HepG2 (cell line): ENCODE measurements around the gene GALNT18. TPM values are rescaled to one million over a fixed set of nuclear protein-coding genes. Genes with fewer than 3 reads are reported as not detected.

Experiments
- ATAC-seq: fragments of 200-7000 bp; cut with Tn5 transposase; 3 replicates; pipeline ENCODE4 v1.9.1; 2020; ENCODE audit warnings: mild to moderate bottlenecking, moderate library complexity
- BruUV-seq: library from RNA; stranded (reverse); fragments of 400-500 nt; replicated peaks from 2 replicates; lab custom pipeline; 2021; lab: Mats Ljungman, UMichigan
- CTCF ChIA-PET: fragments of 300-600 bp; formaldehyde crosslinking; extraction: SDS; loops from one replicate; lab custom pipeline; 2021; ENCODE audit warnings: low total read pairs, inconsistent platforms, low intra/inter-chr PET ratio; lab: Yijun Ruan, JAX
- POLR2A ChIA-PET: fragments of 350-600 bp; sonication (Branson Sonifier 250); formaldehyde crosslinking; loops from one replicate; lab custom pipeline; 2020; ENCODE audit warnings: antibody characterized with exemption, inconsistent platforms; lab: Yijun Ruan, JAX
- DNase-seq: peaks from one replicate; pipeline ENCODE4 v3.0.0-alpha.2; 2015; ENCODE audit warnings: low spot score
- FAIRE-seq: peaks from 3 replicates; lab custom pipeline; 2011; peaks lifted over from hg19 to GRCh38; lab: Jason Lieb, UNC
- H2AFZ ChIP-seq: one replicate; pipeline ENCODE4 v1.6.1; 2011; ENCODE audit warnings: low read length, inconsistent platforms
- H3K27ac ChIP-seq: fragments of 300-600 bp; 3 replicates; pipeline ENCODE4 v1.8.0; 2011; ENCODE audit warnings: mixed run types, mild to moderate bottlenecking, mixed read lengths, low read length, inconsistent platforms; ENCODE audit not compliant: insufficient read depth; ENCODE audit errors: extremely low read length
- H3K27me3 ChIP-seq, 2 experiments: fragments of 200-600 bp in 1 of 2; 2 replicates in 1 of 2; 3 replicates in 1 of 2; pipeline versions ENCODE4 v1.6.0 to v1.8.0; 2011; ENCODE audit warnings: low read length in 2 of 2, mild to moderate bottlenecking in 2 of 2, moderate library complexity in 2 of 2, inconsistent platforms in 1 of 2; ENCODE audit not compliant: insufficient read depth in 2 of 2, control insufficient read depth in 1 of 2
- H3K36me3 ChIP-seq, 2 experiments: fragments of 200-600 bp in 1 of 2; replicated peaks in 1 of 2; 2 replicates in 1 of 2; 3 replicates in 1 of 2; pipeline versions ENCODE4 v1.5.1 to v1.8.0; 2011; ENCODE audit warnings: low read length in 2 of 2, inconsistent platforms in 1 of 2; ENCODE audit not compliant: insufficient read depth in 2 of 2, control insufficient read depth in 1 of 2
- H3K4me1 ChIP-seq: 2 replicates; pipeline ENCODE4 v1.5.1; 2012; ENCODE audit warnings: low read length, inconsistent platforms; ENCODE audit not compliant: insufficient read depth
- H3K4me2 ChIP-seq: 2 replicates; pipeline ENCODE4 v1.6.0; 2011; ENCODE audit warnings: low read depth, low read length, inconsistent platforms
- H3K4me3 ChIP-seq, 3 experiments: fragments of 200-600 bp in 1 of 3; sonication (generic), shearing (Covaris generic) in 1 of 3; replicated peaks in 1 of 3; 2 replicates each; pipeline ENCODE4 v1.5.1; 2011 to 2016; ENCODE audit warnings: low read length in 3 of 3, inconsistent platforms in 2 of 3, low read depth in 2 of 3, mild to moderate bottlenecking in 2 of 3, control low read depth in 1 of 3, mixed read lengths in 1 of 3; ENCODE audit not compliant: insufficient read depth in 1 of 3
- H3K79me2 ChIP-seq: one replicate; pipeline ENCODE4 v1.6.1; 2011; ENCODE audit warnings: low read length, inconsistent platforms; ENCODE audit not compliant: insufficient read depth
- H3K9ac ChIP-seq: 2 replicates; pipeline ENCODE4 v1.6.0; 2011; ENCODE audit warnings: mild to moderate bottlenecking, low read depth, low read length, inconsistent platforms; ENCODE audit not compliant: insufficient read depth
- H3K9me3 ChIP-seq: 2 replicates; pipeline ENCODE4 v1.5.1; 2012; ENCODE audit warnings: mild to moderate bottlenecking, low read length
- H4K20me1 ChIP-seq: 2 replicates; pipeline ENCODE4 v1.6.0; 2011; ENCODE audit warnings: inconsistent platforms, mild to moderate bottlenecking, low read length, moderate library complexity; ENCODE audit not compliant: insufficient read depth
- ATRX ChIP-seq: sonication (generic); formaldehyde crosslinking; IDR thresholded peaks from 2 replicates; pipeline ENCODE4 v1.4.0; 2020; ENCODE audit warnings: missing genetic modification reagents, borderline replicate concordance
- CHD2 ChIP-seq: IDR thresholded peaks from 2 replicates; pipeline ENCODE4 v1.6.1; 2011; ENCODE audit warnings: low read depth, low read length, improper control_type of control experiment
- ETV6 ChIP-seq: sonication (generic); formaldehyde crosslinking; conservative IDR thresholded peaks from 2 replicates; pipeline ENCODE4 v1.4.0; 2020; ENCODE audit warnings: missing genetic modification reagents
- KAT7 ChIP-seq: IDR thresholded peaks from 2 replicates; pipeline ENCODE4 v1.6.1; 2018; ENCODE audit warnings: borderline replicate concordance, missing compliant biosample characterization
- KMT2B ChIP-seq: IDR thresholded peaks from 2 replicates; pipeline ENCODE4 v1.6.1; 2016; ENCODE audit warnings: missing genetic modification reagents, missing compliant biosample characterization
- MAX ChIP-seq: IDR thresholded peaks from 2 replicates; pipeline ENCODE4 v1.6.1; 2012; ENCODE audit warnings: inconsistent platforms
- MBD4 ChIP-seq: IDR thresholded peaks from 2 replicates; pipeline ENCODE4 v1.6.1; 2012; ENCODE audit warnings: low read length, inconsistent platforms, borderline replicate concordance
- PLSCR1 ChIP-seq: sonication (generic); formaldehyde crosslinking; IDR thresholded peaks from 2 replicates; pipeline ENCODE4 v1.5.0; 2020; ENCODE audit warnings: missing genetic modification reagents, mild to moderate bottlenecking, borderline replicate concordance
- PREB ChIP-seq: sonication (generic); formaldehyde crosslinking; IDR thresholded peaks from 2 replicates; pipeline ENCODE4 v1.4.0; 2020; ENCODE audit warnings: missing genetic modification reagents
- TBX2 ChIP-seq: sonication (generic); formaldehyde crosslinking; IDR thresholded peaks from 2 replicates; pipeline ENCODE4 v1.5.0; 2020; ENCODE audit warnings: missing genetic modification reagents, mild to moderate bottlenecking, borderline replicate concordance
- USF2 ChIP-seq, 2 experiments: sonication (generic) in 1 of 2; formaldehyde crosslinking in 1 of 2; IDR thresholded peaks; 2 replicates each; pipeline versions ENCODE4 v1.5.1 to v1.6.1; 2011 to 2020; ENCODE audit warnings: borderline replicate concordance in 1 of 2, low read depth in 1 of 2, low read length in 1 of 2, mild to moderate bottlenecking in 1 of 2, missing genetic modification reagents in 1 of 2, moderate library complexity in 1 of 2
- WGBS: methylation state at CpG from one replicate; pipeline ENCODE4 v1.1.6; 2017; ENCODE audit warnings: low lambda C conversion rate; 5-methylcytosine and 5-hydroxymethylcytosine counted together
- in situ Hi-C: cut with HindIII; loops from 2 replicates; pipeline ENCODE4 v1.10.0; 2017; ENCODE audit warnings: low pct_unique_long_range_greater_than_20kb; ENCODE audit not compliant: extremely low pct_ligation_motif_present
- intact Hi-C: fragments of 100-400 bp; cut with micrococcal nuclease; formaldehyde crosslinking; loops from one replicate; pipeline ENCODE4 v1.10.0; 2022; ENCODE audit not compliant: unreplicated experiment
- polyA plus RNA-seq, 8 experiments: library from polyadenylated mRNA; depleted of rRNA in 3 of 8; stranded (reverse) in 7 of 8; unstranded in 1 of 8; fragments of >200 nt; fragmentation: Illumina TruSeq in 4 of 8; extraction: Trizol in 4 of 8; gene quantifications; 2 replicates each; pipeline versions ENCODE4 v1.2.1 to v1.2.3, GENCODE V29; 2011 to 2016; ENCODE audit warnings: low read depth in 4 of 8, missing spikeins in 1 of 8, mixed read lengths in 1 of 8; ENCODE audit not compliant: insufficient read depth in 1 of 8
- total RNA-seq, 5 experiments: library from RNA; depleted of rRNA; stranded (reverse); fragments of >200 nt; fragmentation: Illumina TruSeq; extraction: Trizol; gene quantifications; 2 replicates each; pipeline ENCODE4 v1.2.3, GENCODE V29; 2016; ENCODE audit warnings: low read depth in 1 of 5
- TF ChIP-seq, protein P1 (sequence below): sonication (generic); formaldehyde crosslinking; IDR thresholded peaks from 2 replicates; pipeline ENCODE4 v1.4.0; 2020; ENCODE audit warnings: missing genetic modification reagents, borderline replicate concordance

Gene GALNT18
- total and polyA plus RNA-seq, 2 of the 13 experiments (the other 11 are each of a cell fraction or from before 2014, with no cell fraction given), result 0.11 TPM; not detected in 1

DNA sequence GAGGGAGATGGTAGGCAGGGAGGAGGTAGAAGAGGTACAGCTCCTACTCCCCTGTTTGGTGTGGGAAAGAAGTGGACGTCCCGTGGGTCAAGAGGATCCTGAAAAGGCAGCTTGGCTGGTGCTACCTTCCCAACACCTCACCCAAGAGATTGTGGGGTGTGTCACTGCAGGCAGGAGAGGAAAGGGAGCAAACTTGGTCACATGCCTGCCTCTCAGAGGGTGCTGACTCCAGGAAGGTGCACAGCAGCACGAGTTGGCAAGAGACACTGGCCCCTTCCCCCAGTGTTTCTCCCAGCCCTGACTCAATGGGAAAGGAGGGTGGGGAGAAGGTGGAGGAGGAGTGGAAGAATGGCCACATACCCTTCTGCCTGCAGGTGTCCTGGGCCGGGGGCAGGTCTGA is 368.3 kb downstream of the GALNT18 start:
- WGBS, result 1% methylated on average over 4 of the region's 4 CpGs
- Histone ChIP-seq H4K20me1 (no peaks in the 10 kb centered on the region), H3K36me3 (no peaks in the 10 kb centered on the region), H3K4me1 (no peaks in the 10 kb centered on the region), H3K4me2 (no peak overlapping the region), H3K79me2 (no peaks in the 10 kb centered on the region), H2AFZ (no peak overlapping the region), H3K9me3 (no peaks in the 10 kb centered on the region), H3K27ac (no peak overlapping the region), H3K4me3 (no peak overlapping the region), H3K9ac (no peak overlapping the region), H3K27me3 (peaks cover 0 to 4% of the 10 kb centered on the region in 2 experiments; a peak in 2 of 5 replicates)
- no peak for ATAC-seq
- ChIA-PET POLR2A (no interaction called here), CTCF (no interaction called here)
- intact Hi-C loops (no loop called here), in situ Hi-C loops (no loop called here)
- no peak for FAIRE-seq
- DNase-seq, result no peak
- BruUV-seq, result no TSS peak
- TF ChIP-seq MBD4 (no peak), ATRX (CRISPR knock-in tag) (no peak), MAX (no peak), PLSCR1 (CRISPR knock-in tag) (no peak), USF2 (IDR thresholded peaks at IDR 0.05; ENCODE audit: low read depth, low read length) (no peak), USF2 (CRISPR knock-in tag; IDR thresholded peaks at IDR 0.05; ENCODE audit: borderline replicate concordance) (no peak), CHD2 (no peak), ETV6 (CRISPR knock-in tag) (no peak), KAT7 (CRISPR knock-in tag) (no peak), KMT2B (CRISPR knock-in tag) (no peak), PREB (CRISPR knock-in tag) (no peak), TBX2 (CRISPR knock-in tag) (no peak)
- TF ChIP-seq, protein P1, sequence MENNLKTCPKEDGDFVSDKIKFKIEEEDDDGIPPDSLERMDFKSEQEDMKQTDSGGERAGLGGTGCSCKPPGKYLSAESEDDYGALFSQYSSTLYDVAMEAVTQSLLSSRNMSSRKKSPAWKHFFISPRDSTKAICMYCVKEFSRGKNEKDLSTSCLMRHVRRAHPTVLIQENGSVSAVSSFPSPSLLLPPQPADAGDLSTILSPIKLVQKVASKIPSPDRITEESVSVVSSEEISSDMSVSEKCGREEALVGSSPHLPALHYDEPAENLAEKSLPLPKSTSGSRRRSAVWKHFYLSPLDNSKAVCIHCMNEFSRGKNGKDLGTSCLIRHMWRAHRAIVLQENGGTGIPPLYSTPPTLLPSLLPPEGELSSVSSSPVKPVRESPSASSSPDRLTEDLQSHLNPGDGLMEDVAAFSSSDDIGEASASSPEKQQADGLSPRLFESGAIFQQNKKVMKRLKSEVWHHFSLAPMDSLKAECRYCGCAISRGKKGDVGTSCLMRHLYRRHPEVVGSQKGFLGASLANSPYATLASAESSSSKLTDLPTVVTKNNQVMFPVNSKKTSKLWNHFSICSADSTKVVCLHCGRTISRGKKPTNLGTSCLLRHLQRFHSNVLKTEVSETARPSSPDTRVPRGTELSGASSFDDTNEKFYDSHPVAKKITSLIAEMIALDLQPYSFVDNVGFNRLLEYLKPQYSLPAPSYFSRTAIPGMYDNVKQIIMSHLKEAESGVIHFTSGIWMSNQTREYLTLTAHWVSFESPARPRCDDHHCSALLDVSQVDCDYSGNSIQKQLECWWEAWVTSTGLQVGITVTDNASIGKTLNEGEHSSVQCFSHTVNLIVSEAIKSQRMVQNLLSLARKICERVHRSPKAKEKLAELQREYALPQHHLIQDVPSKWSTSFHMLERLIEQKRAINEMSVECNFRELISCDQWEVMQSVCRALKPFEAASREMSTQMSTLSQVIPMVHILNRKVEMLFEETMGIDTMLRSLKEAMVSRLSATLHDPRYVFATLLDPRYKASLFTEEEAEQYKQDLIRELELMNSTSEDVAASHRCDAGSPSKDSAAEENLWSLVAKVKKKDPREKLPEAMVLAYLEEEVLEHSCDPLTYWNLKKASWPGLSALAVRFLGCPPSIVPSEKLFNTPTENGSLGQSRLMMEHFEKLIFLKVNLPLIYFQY (CRISPR knock-in tag), result no peak
